ENCODE data around the gene LPIN1. TPM values are rescaled to one million over a fixed set of nuclear protein-coding genes. Genes with fewer than 3 reads are reported as not detected.

Gene LPIN1
- total RNA-seq, 4 donors from 2014 or later, result 28.7 to 47.0 (median 39.6) TPM

- H3K4me3 ChIP-seq (replicated peaks in 1 of 3), result no peak overlapping the region
- 86 to 93% methylated on average over 7 of the region's 7 CpGs for WGBS, 2 donors
- H3K27ac ChIP-seq, result no peak overlapping the region
- TF ChIP-seq POLR2A (IDR thresholded peaks at IDR 0.05), result no peak
- TF ChIP-seq, protein P1, sequence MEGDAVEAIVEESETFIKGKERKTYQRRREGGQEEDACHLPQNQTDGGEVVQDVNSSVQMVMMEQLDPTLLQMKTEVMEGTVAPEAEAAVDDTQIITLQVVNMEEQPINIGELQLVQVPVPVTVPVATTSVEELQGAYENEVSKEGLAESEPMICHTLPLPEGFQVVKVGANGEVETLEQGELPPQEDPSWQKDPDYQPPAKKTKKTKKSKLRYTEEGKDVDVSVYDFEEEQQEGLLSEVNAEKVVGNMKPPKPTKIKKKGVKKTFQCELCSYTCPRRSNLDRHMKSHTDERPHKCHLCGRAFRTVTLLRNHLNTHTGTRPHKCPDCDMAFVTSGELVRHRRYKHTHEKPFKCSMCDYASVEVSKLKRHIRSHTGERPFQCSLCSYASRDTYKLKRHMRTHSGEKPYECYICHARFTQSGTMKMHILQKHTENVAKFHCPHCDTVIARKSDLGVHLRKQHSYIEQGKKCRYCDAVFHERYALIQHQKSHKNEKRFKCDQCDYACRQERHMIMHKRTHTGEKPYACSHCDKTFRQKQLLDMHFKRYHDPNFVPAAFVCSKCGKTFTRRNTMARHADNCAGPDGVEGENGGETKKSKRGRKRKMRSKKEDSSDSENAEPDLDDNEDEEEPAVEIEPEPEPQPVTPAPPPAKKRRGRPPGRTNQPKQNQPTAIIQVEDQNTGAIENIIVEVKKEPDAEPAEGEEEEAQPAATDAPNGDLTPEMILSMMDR (IDR thresholded peaks at IDR 0.05), result no peak
- H3K27me3 ChIP-seq, result no peaks in the 10 kb centered on the region
- H3K4me1 ChIP-seq, result no peaks in the 10 kb centered on the region
- H3K9me3 ChIP-seq, result no peaks in the 10 kb centered on the region
- H3K36me3 ChIP-seq, result peaks cover 46 to 56% of the 10 kb centered on the region in 2 donors
- no peak for DNase-seq
- intact Hi-C loops (cut with DNase I), result loop anchor here (5.0 kb wide), 1 partner anchor 101 kb away; no protein-coding TSS in a partner anchor
Measured at GRCh38 chr2:11788461-11789124, 42.2 kb downstream of the LPIN1 start.

DNA sequence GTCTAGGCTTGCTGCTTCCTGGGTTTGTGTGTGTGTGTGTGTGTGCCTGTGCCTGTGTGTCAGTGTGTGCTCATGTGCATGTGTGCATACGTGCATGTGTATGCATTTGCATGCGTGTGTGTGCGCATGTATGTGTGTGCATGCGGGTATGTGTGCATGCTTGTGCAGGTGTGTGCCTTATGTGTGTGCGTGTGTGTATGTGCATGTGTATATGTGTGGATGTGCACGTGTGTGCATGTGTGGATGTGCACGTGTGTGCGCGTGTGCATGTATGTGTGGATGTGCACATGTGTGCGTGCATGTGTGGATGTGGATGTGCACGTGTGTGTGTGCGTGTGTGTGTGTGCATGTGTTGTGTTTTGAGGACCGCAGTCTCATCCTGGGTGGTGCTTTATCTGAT is 42.8 kb downstream of the LPIN1 start:
- Histone ChIP-seq H3K4me1 (no peaks in the 10 kb centered on the region), H3K27ac (no peak overlapping the region), H3K4me3 (replicated peaks in 1 of 3) (no peak overlapping the region), H3K9me3 (no peaks in the 10 kb centered on the region), H3K27me3 (no peaks in the 10 kb centered on the region), H3K36me3 (peaks cover 44 to 61% of the 10 kb centered on the region in 2 donors)
- no peak for DNase-seq
- WGBS, 2 donors, result 97 to 99% methylated on average over 13 of the region's 13 CpGs
- intact Hi-C loops (cut with DNase I), result loop anchor here (5.0 kb wide), 1 partner anchor 102 kb away; no protein-coding TSS in a partner anchor
- TF ChIP-seq, protein P1 (IDR thresholded peaks at IDR 0.05), result no peak
- no peak for TF ChIP-seq POLR2A (IDR thresholded peaks at IDR 0.05)

- WGBS, 2 donors, result 35 to 39% methylated on average over 7 of the region's 7 CpGs
- intact Hi-C loops (cut with DNase I), result no loop called here
- H3K27me3 ChIP-seq, result no peaks in the 10 kb centered on the region
- no peaks in the 10 kb centered on the region for H3K4me1 ChIP-seq
- H3K4me3 ChIP-seq (replicated peaks in 1 of 3), result no peak overlapping the region
- peaks cover 48 to 62% of the 10 kb centered on the region in 2 donors for H3K36me3 ChIP-seq
- no peak overlapping the region for H3K27ac ChIP-seq
- H3K9me3 ChIP-seq, result no peaks in the 10 kb centered on the region
- TF ChIP-seq POLR2A (IDR thresholded peaks at IDR 0.05), result no peak
- TF ChIP-seq, protein P1 (IDR thresholded peaks at IDR 0.05), result no peak
- DNase-seq, result peak; percentile 41 to 47
Measured at GRCh38 chr2:11790228-11790627, 43.8 kb downstream of the LPIN1 start.

DNA sequence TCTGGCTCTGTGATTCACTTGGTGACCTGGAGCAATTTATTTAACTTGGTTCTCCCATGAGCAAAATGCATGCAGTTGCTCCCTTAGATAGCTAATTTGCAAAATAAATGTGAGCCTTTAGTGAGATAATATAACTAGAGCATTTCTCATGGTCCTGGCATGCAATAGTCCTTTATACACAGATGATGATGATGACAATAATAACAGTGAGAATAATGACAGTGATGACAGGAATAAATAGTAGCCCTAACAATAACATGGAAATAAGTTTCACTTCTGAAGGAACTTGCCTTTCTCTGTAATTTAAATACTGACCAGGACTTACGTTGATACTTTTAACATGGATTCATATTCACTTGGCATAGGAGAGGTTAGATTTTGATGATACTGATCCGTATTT is 49.2 kb downstream of the LPIN1 start:
- H3K9me3 ChIP-seq, result no peaks in the 10 kb centered on the region
- no peak for DNase-seq
- H3K4me1 ChIP-seq, result no peaks in the 10 kb centered on the region
- WGBS, 2 donors, result 93% methylated on average over 2 of the region's 2 CpGs
- H3K27me3 ChIP-seq, result no peaks in the 10 kb centered on the region
- H3K27ac ChIP-seq, result no peak overlapping the region
- no peak for TF ChIP-seq POLR2A (IDR thresholded peaks at IDR 0.05)
- TF ChIP-seq, protein P1 (IDR thresholded peaks at IDR 0.05), result no peak
- no peak overlapping the region for H3K4me3 ChIP-seq (replicated peaks in 1 of 3)
- H3K36me3 ChIP-seq, result peaks cover 51 to 71% of the 10 kb centered on the region in 2 donors
- intact Hi-C loops (cut with DNase I), result no loop called here
